B cell (primary cell): ENCODE measurements around the gene GDF7. TPM values are rescaled to one million over a fixed set of nuclear protein-coding genes. Genes with fewer than 3 reads are reported as not detected.

Experiments used
- ATAC-seq: fragments of 200-7000 bp; cut with Tn5 transposase; one replicate; pipeline ENCODE4 v1.10.0; 2021; ENCODE audit warnings: low read depth, mild to moderate bottlenecking, moderate number of reproducible peaks, moderate library complexity
- CTCF ChIA-PET: fragments of 350-600 bp; sonication (Branson Sonifier 250); formaldehyde crosslinking; loops from one replicate; lab custom pipeline; 2021; ENCODE audit warnings: antibody characterized with exemption, inconsistent platforms; lab: Charles Lee
- POLR2A ChIA-PET: fragments of 350-600 bp; sonication (Branson Sonifier 250); formaldehyde crosslinking; loops from one replicate; lab custom pipeline; 2021; ENCODE audit warnings: antibody characterized with exemption; lab: Charles Lee
- DNase-seq: peaks from one replicate; pipeline ENCODE4 v3.0.0; 2013
- H2AFZ ChIP-seq: 2 replicates; pipeline ENCODE4 v1.6.1; 2012; ENCODE audit warnings: mild to moderate bottlenecking, low read depth, low read length; ENCODE audit not compliant: insufficient read depth, poor library complexity, severe bottlenecking
- H3K27ac ChIP-seq, 2 donors: 1 replicate in 1 of 2; 2 replicates in 1 of 2; pipeline ENCODE4 v1.5.1; 2012 to 2013; ENCODE audit warnings: low read length in 2 of 2, mild to moderate bottlenecking in 2 of 2, moderate library complexity in 1 of 2
- H3K27me3 ChIP-seq, 4 experiments: fragments of 200-600 bp in 1 of 4; sonication (generic) in 1 of 4; replicated peaks in 1 of 4; 1 replicate in 2 of 4; 2 replicates in 2 of 4; pipeline versions ENCODE4 v1.6.1 to v1.7.0; 2013 to 2016; ENCODE audit warnings: low read length in 3 of 4, mild to moderate bottlenecking in 2 of 4, mixed read lengths in 1 of 4, moderate library complexity in 1 of 4; ENCODE audit not compliant: insufficient read depth in 4 of 4, control insufficient read depth in 3 of 4; ENCODE audit errors: control extremely low read depth in 1 of 4
- H3K36me3 ChIP-seq, 2 experiments: replicated peaks in 1 of 2; 1 replicate in 1 of 2; 2 replicates in 1 of 2; pipeline versions ENCODE4 v1.6.1 to v1.7.1; 2013; ENCODE audit warnings: low read length in 1 of 2; ENCODE audit not compliant: insufficient read depth in 2 of 2, control insufficient read depth in 1 of 2; ENCODE audit errors: control extremely low read depth in 1 of 2, extremely low read depth in 1 of 2
- H3K4me1 ChIP-seq, 2 donors: fragments of 200-600 bp in 1 of 2; sonication (generic) in 1 of 2; 1 replicate in 1 of 2; 2 replicates in 1 of 2; pipeline versions ENCODE4 v1.5.1 to v1.6.1; 2013 to 2017; ENCODE audit warnings: low read length in 2 of 2; ENCODE audit not compliant: control insufficient read depth in 2 of 2, insufficient read depth in 2 of 2
- H3K4me2 ChIP-seq: replicated peaks from 2 replicates; pipeline ENCODE3; 2012; ENCODE audit warnings: mild to moderate bottlenecking, low read depth, low read length; ENCODE audit not compliant: poor library complexity, severe bottlenecking
- H3K4me3 ChIP-seq, 5 experiments: fragments of 200-600 bp in 1 of 5; sonication (generic) in 1 of 5; 1 replicate in 3 of 5; 2 replicates in 2 of 5; pipeline versions ENCODE4 v1.5.1 to v1.7.0; 2011 to 2016; ENCODE audit warnings: low read length in 4 of 5, mild to moderate bottlenecking in 4 of 5, low read depth in 2 of 5, control low read depth in 1 of 5, moderate library complexity in 1 of 5; ENCODE audit not compliant: insufficient read depth in 1 of 5; ENCODE audit errors: control extremely low read depth in 1 of 5, extremely low read depth in 1 of 5
- H3K79me2 ChIP-seq: fragments of 200-600 bp; sonication (generic); one replicate; pipeline ENCODE4 v1.6.0; 2016; ENCODE audit warnings: low read length; ENCODE audit not compliant: control insufficient read depth, insufficient read depth
- H3K9ac ChIP-seq: fragments of 200-600 bp; sonication (generic); 2 replicates; pipeline ENCODE4 v1.6.1; 2017; ENCODE audit warnings: mild to moderate bottlenecking, low read length, moderate library complexity
- H3K9me3 ChIP-seq, 3 donors: one replicate each; pipeline versions ENCODE4 v1.6.1 to v1.7.1; 2013; ENCODE audit warnings: low read length in 2 of 3; ENCODE audit not compliant: control insufficient read depth in 2 of 3, insufficient read depth in 1 of 3; ENCODE audit errors: control extremely low read depth in 1 of 3
- H4K20me1 ChIP-seq: 2 replicates; pipeline ENCODE4 v1.6.0; 2012; ENCODE audit warnings: mild to moderate bottlenecking, low read length; ENCODE audit not compliant: insufficient read depth, control insufficient read depth, poor library complexity, severe bottlenecking
- H3K27ac Mint-ChIP-seq: one replicate; pipeline ENCODE4 v1.8.0; 2021; ENCODE audit warnings: mixed read lengths
- H3K27me3 Mint-ChIP-seq: one replicate; pipeline ENCODE4 v1.8.0; 2021; ENCODE audit warnings: mixed read lengths
- H3K4me1 Mint-ChIP-seq: one replicate; pipeline ENCODE4 v1.8.0; 2021; ENCODE audit warnings: mixed read lengths
- H3K4me3 Mint-ChIP-seq: one replicate; pipeline ENCODE4 v1.8.0; 2021; ENCODE audit warnings: mixed read lengths
- H3K9me3 Mint-ChIP-seq: one replicate; pipeline ENCODE4 v1.8.0; 2022; ENCODE audit warnings: mixed read lengths; ENCODE audit not compliant: insufficient read depth
- CTCF ChIP-seq: fragments of 200-600 bp; IDR thresholded peaks from one replicate; pipeline ENCODE4 v1.8.0; 2022; ENCODE audit warnings: antibody characterized with exemption, mild to moderate bottlenecking
- EZH2 ChIP-seq: IDR thresholded peaks from 2 replicates; pipeline ENCODE4 v1.6.1; 2012; ENCODE audit warnings: borderline replicate concordance, low read depth, mild to moderate bottlenecking, moderate library complexity, low read length; ENCODE audit not compliant: insufficient read depth, poor library complexity, severe bottlenecking
- WGBS: methylation state at CpG from one replicate; pipeline ENCODE4 v1.1.5; 2013; ENCODE audit warnings: missing lambda C conversion rate; ENCODE audit not compliant: insufficient coverage; 5-methylcytosine and 5-hydroxymethylcytosine counted together
- intact Hi-C: fragments of 100-400 bp; cut with micrococcal nuclease; formaldehyde crosslinking; loops from one replicate; pipeline ENCODE4 v1.10.0; 2022
- polyA plus RNA-seq: library from polyadenylated mRNA; depleted of rRNA; stranded (reverse); fragments of >200 nt; gene quantifications from 2 replicates; pipeline ENCODE4 v1.2.3, GENCODE V29; 2012
- total RNA-seq, 2 donors: library from RNA; stranded (reverse); fragments of 120-200 nt in 1 of 2; gene quantifications; 1 replicate in 1 of 2; 2 replicates in 1 of 2; pipeline versions ENCODE4 v1.2.3 to v1.2.4, GENCODE V29; 2013 to 2022

The GDF7 gene
- total and polyA plus RNA-seq, 2 donors (not counting 1 experiment from before 2014, with no cell fraction given) = 7.0 to 15.3 TPM

GRCh38 chr2:20645761-20646160, 21.2 kb upstream of the GDF7 start:
- 98% methylated on average over 4 of the region's 10 CpGs for WGBS
- no peaks in the 10 kb centered on the region for H3K9me3 Mint-ChIP-seq
- no peak overlapping the region for H3K4me3 Mint-ChIP-seq
- Histone ChIP-seq H3K9ac (no peak overlapping the region), H3K36me3 (peaks cover 0 to 36% of the 10 kb centered on the region in 2 experiments), H3K27me3 (no peaks in the 10 kb centered on the region), H3K9me3 (peaks cover 0 to 2% (median 0%) of the 10 kb centered on the region in 3 donors), H4K20me1 (peaks cover 24% of the 10 kb centered on the region), H3K4me2 (no peak overlapping the region), H3K27ac (no peak overlapping the region), H3K79me2 (peaks cover 54% of the 10 kb centered on the region), H3K4me3 (no peak overlapping the region), H2AFZ (no peak overlapping the region), H3K4me1 (peaks cover 35 to 47% of the 10 kb centered on the region in 2 donors)
- ATAC-seq (no peak), DNase-seq (no peak)
- no peak overlapping the region for H3K27ac Mint-ChIP-seq
- ChIA-PET CTCF (no interaction called here), POLR2A (no interaction called here)
- H3K4me1 Mint-ChIP-seq = peaks cover 43% of the 10 kb centered on the region
- TF ChIP-seq CTCF (no peak), EZH2 (no peak)
- no peaks in the 10 kb centered on the region for H3K27me3 Mint-ChIP-seq
- intact Hi-C loops = no loop called here

- Histone ChIP-seq H2AFZ (no peak overlapping the region), H3K36me3 (peaks cover 0 to 30% of the 10 kb centered on the region in 2 experiments), H3K27ac (no peak overlapping the region), H3K9ac (no peak overlapping the region), H3K9me3 (peaks cover 0 to 2% (median 0%) of the 10 kb centered on the region in 3 donors), H3K27me3 (no peaks in the 10 kb centered on the region), H3K4me2 (no peak overlapping the region), H3K4me3 (no peak overlapping the region), H3K4me1 (peaks cover 38 to 50% of the 10 kb centered on the region in 2 donors), H3K79me2 (peaks cover 53% of the 10 kb centered on the region), H4K20me1 (peaks cover 22% of the 10 kb centered on the region)
- no peak for ATAC-seq
- TF ChIP-seq CTCF (no peak), EZH2 (no peak)
- intact Hi-C loops = no loop called here
- ChIA-PET POLR2A (no interaction called here), CTCF (interaction anchor here (5.6 kb wide), 1 partner anchor 198 kb away, joined by 63 read pairs; the partner anchor contains the start of gene RHOB)
- H3K27me3 Mint-ChIP-seq = no peaks in the 10 kb centered on the region
- no peak overlapping the region for H3K4me3 Mint-ChIP-seq
- 90% methylated on average over 20 of the region's 20 CpGs for WGBS
- peaks cover 47% of the 10 kb centered on the region for H3K4me1 Mint-ChIP-seq
- no peak overlapping the region for H3K27ac Mint-ChIP-seq
- H3K9me3 Mint-ChIP-seq = no peaks in the 10 kb centered on the region
- no peak for DNase-seq
Observed at GRCh38 chr2:20646446-20646845, 20.5 kb upstream of the GDF7 start.
